NCI-H774 (cell line): Measurements from ENCODE around the gene SETX.

ENCODE experiments used
- DNase-seq: peaks from one replicate; lab custom pipeline; 2025; lab: John Stamatoyannopoulos, UW

SETX gene

DNA sequence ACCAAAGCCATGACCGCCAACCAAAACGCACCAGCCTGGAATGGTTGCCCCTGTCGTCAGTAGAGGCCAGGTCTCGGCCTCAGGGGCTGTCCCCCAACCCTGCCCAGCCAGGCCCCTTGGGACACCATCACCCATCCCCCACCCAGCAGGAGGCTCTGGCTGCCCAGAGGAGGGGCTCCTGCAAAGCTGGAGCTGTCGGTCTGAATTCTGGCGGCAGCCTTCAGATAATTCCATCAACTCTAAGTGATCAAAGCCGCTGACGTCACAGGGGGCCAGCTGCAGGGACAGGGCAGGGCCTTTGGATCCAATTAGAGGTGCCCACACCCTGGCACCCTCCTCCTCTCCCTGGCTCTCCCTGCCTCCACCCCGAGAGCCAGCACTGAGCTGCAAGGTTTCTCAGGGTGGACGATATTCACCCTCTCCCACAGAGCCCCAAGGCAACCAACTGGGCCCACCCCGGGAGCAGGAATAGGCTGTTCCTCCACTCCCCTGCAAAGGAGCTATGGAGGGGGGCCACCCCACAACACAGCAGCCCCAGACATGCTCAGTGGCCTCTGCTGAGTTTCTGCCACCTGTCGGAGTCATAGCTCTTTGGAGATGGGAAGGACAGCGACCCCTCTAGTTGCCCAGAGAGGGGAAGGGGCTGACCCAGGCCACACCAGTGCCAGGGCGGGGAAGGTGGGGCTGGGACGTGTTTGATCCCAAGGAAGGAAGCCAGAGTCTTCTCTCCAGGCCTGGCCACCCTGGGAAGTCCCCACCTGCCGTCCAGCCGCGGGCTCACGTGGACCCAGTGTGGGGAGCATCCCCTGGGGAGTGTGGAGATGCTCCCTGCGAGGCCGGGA lies 114.6 kb downstream of the SETX start:
- no peak for DNase-seq

DNA sequence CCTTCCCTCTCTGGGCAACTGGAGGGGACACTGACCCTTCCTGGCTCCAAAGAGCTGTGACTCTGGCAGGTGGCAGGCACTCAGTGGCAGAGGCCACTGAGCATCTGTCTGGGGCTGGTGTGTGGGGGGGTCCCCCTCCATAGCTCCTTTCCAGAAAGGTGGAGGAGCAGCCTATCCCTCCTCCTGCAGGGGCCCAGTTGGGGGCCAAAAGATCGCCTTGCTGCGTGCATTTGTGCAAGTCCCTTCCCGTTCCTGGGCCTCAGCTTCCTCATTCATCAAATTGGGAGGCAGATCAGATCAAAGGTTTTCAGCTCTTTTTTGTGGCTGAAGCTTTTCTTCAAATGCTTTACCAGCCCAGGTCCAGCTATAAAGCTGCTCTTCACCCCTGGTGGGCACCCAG lies 115.3 kb downstream of the SETX start:
- DNase-seq: no peak

DNA sequence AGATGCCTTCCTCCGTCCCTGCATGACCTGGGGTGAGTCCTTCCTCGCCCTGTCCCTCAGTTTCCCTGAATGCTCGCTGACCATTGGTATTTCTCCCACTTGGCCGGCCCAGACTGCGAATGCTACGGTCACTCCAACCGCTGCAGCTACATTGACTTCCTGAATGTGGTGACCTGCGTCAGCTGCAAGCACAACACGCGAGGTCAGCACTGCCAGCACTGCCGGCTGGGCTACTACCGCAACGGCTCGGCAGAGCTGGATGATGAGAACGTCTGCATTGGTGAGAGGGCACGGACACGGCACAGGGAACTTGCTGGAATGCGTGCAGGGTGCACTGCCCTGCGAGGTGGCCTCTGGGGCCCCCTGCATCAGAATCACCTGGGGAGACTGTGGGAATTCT lies 115.8 kb downstream of the SETX start:
- no peak for DNase-seq

DNA sequence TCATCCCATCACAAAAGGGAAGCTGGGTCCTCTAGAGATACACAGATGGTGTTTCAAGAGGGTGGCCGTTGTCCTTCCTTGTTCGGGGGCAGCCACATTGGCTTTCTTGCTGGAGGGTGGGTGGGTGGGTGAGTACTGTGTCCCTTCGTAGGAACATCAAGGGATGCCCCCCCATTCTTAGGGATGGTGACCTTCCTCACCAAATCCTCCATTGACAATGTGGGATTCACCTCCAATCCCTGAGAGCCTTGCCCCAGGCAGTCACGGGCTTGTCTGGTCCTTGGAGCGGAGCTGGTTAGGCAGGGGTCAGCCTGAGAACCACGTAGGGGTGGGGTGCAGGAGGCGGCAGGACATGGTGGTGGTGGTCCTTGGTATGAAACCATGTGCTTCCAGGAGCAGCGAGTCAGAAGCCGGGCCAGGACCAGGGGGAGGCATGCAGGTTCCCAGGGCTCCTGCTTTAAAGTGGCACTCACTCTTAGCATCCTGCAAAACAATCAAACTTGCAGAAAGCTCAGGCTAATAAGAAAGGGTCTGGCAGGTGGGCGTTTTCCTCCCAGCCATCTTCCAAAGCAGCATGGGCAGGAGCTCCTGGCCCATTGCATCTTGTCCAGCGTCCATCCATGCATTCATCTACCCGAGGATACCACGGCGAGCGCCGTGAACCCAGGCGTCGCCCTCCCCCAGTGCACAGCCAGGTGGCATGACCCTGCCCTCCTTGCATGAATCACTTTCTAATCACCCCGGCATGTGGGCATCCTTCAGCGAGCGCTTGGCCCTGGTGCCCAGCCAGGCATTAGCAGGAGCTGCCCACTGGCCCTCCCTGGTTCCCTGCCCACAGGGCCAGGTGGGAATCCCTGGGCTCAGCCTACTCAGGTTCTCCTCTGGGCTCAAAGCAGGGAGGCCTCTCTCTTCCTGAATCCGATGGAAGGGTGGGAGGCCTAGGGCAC lies 116.5 kb downstream of the SETX start:
- no peak for DNase-seq

DNA sequence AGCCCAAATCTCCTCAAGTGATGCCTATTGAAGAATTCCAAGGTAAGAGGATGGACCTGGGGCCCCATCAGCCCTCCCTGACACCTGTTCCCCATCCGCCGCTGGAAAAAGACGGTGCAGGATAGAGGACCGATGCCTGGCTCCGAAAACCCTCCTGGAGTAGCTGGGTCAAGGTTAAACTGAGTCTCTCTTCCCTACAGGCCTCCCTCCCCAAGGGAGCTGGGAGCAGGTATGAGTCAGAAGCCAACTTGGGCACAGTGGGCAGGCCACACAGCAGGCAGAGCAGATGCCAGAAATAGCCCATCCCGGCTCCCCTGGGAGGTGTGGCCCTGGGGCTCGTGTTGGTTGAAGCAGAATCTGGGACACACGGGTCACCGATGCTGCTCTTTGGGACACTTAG lies 117.3 kb downstream of the SETX start:
- no peak for DNase-seq

DNA sequence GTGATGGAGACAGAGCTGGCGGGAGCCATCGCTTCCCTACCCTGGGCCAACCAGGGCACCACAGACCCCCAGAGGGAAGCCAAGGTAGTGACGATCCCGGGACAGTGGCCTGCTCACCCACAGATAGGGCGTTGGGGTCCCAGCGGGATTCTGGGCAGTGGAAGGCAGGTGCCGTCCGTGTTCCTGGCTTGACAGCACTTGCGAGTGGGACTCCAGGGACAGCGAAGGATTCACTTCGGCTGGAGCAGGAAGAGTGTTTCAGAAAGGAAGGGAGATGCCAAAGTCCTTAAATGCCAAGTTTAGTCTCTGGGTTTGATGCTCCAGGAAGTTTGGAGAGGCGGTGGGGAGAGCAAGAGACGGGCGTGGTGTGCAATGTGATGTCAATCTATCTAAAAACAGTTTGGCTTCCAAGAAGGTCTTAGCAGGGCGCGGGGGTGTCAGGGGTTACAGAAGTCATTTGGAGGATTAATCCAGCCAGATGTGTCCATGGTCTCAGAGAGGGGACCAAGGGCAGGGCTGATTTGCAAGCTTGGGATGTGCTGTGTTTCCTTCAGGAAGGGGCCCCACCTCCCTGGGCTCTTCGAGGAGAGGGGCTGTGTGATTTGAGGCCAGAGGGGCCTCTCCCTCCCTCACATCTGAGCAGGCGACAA lies 118.0 kb downstream of the SETX start:
- DNase-seq: no peak

DNA sequence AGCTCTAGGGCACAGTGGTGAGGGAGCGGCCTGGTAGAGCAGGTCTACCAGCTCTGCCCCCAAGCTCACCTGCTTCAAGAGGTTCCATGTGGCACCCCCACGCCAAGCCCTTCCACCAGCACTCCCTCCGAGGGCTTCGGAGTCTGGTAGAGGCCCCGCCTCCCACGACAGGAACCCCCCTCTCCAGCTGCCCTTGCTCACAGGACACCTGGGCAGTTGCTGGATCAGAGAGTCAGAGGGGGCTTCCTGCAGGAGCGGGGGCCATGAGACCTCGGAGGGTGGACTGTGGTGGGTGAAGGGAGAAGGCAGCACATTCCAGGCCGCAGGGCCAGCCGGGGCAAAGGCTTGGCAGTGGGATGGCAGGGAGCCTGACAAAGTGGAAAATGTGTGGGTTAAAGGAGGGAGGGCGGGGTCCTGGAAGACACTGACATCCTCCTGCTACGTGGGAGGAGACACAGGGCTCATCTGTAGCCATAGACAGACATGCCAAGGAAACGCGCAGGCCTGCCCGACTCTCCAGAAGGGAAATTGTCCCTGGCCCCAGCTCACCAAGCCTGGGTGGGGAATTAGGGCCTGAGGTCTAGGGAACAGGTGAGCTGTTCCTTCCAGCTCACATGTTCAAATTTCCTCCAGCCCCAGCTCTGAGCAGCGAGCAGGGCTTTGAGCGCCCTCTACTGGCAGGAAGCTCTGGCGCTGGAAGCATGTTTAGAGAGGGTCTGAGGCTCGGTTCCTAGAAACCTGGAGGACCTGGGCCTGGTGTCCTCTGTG lies 118.7 kb downstream of the SETX start:
- peak; percentile 84 for DNase-seq

DNA sequence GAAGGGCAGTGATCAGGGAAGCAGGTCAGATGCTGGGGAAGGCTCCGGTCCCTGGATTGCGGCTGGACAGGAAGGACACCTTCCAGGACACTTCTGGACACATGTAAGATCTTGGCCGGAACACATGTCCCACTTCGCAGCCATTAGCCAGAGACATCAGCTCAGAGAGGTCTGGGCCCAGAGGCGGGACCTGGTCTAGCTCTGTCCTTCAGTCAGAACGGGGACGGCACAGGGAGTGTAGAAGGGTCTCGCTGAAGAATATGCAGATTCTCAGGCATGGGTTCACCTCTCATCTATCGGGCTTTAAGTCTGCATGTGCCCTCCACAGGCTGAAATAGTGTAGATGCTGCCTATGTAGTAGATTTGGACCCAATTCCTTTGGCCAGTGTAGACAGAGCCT lies 119.7 kb downstream of the SETX start:
- no peak for DNase-seq

DNA sequence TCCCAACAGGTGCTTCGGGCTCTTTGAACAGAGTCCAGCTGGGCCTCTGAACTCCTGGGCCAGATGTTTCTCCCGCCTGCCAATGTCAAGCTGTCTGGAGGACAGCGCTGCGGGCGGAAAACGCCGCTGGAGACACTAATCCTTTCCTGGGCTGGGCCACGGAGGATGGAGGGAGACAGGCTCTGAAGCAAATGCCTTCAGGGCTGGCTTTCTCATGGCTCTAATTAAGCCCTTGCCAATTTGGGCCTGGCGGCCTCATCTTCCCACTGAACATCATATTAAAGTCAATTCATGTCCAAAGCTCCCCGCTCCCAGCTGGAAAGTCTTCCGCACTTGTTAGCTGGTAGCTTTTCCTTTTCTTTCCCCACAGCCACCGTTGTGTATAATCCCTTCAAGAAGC lies 120.3 kb downstream of the SETX start:
- no peak for DNase-seq

DNA sequence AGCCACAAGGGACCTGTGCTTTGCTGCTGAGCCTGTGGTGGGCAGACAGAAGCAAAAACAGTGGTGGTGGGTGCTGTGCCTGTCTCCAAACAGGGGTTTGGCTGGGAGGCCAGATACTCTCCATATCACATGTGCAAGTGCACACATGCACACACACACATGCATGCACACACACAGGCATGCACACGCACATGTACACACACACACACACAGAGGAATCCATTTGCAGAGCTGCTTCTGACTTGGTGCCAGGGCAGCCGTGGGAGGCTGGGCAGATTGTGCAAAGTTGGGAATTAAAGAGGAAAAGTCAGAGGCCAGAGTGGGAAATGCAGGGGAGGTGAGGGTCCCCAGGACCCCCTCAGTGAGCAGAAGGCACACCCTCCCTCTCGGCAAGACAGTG lies 121.6 kb downstream of the SETX start:
- DNase-seq: no peak

DNA sequence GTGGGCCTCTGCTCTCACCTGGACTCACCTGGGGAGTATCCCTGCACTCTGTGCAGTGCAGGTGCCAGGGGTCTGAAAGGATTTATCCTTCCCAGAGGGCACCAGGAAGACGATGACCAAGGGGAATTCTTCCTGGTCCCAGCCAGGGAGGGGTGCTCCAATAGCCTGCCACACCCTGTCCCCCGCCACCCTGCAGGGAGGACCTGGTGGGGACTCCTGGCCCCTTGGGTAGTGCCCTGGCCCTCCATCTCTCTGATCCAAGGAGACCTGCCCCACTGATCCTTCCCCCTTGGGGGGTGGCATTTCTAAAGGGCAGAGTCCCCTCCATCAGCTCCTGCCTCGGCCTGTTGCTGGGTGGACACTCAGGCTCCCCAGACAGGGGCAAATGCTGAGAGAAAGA lies 122.3 kb downstream of the SETX start:
- no peak for DNase-seq

DNA sequence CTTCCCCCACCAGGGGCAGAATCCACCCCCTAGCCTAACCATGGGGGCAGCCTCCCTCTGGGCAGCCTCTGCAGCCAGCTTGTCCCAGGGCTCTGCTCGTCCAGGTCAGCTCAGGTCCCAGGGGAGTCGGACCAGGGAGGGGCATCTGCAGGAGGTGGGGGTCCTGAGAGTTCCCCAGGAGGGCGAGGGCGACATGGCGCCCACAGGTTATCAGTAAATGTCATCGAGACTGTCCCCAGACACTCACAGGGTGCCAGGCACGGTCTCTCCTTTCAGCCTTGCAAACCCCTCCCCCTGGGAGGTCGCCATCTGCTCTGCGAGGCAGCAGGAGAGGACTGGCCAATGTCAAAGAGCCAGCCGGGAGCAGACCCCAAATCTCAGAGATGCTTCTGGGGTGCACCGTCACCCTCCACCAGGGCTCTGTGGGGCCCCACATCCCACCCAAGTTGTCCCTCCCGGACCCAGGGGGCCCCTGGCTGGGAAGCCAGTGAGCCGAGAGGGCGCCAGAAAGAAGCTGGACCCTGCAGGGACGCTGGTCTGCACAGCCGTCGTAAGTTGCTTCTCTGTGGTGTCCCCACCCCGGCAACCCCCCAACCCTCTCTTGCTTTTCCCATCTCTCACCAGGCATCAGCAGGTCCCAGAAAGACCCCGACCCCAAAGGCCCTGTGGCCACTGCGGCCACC lies 123.6 kb downstream of the SETX start:
- no peak for DNase-seq

DNA sequence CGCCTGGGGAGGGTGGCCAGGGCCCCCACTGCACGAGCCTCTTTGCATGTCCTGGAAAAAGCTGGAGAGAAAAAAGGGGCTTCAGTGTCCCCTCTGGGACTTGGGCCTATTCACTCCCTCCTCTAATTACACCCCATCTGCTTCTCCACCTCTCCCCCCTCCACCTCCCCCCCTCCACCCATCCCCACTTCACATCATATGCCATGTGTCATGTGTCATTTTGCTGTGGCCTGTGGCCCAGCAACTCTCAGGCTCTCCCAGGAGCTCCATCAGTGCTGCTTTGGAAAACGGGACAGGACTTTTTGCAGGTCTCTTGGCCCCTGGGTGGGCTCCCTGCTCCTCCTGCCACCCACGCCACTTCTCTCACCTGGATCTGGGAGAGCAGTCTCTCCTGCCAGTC lies 124.2 kb downstream of the SETX start:
- no peak for DNase-seq

DNA sequence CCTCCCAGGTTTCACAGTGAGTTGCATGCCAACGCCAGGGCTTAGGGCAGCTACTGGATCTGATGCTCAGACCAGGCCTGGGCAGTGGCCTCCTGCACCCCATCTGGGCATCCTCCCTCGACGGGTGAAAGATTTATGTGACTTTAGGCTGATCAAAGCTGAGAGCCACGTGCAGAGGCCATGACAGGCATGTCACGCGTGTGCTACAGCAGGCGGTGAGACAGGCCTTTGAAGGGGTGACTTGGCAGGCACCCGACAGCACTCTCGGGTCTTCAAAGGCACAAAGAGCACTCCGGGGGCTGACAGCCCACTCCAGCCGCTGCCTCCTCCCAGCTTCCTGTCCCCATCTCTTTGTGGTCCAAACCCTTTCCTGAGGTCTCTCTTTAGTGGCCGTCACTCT lies 126.7 kb downstream of the SETX start:
- DNase-seq: no peak

DNA sequence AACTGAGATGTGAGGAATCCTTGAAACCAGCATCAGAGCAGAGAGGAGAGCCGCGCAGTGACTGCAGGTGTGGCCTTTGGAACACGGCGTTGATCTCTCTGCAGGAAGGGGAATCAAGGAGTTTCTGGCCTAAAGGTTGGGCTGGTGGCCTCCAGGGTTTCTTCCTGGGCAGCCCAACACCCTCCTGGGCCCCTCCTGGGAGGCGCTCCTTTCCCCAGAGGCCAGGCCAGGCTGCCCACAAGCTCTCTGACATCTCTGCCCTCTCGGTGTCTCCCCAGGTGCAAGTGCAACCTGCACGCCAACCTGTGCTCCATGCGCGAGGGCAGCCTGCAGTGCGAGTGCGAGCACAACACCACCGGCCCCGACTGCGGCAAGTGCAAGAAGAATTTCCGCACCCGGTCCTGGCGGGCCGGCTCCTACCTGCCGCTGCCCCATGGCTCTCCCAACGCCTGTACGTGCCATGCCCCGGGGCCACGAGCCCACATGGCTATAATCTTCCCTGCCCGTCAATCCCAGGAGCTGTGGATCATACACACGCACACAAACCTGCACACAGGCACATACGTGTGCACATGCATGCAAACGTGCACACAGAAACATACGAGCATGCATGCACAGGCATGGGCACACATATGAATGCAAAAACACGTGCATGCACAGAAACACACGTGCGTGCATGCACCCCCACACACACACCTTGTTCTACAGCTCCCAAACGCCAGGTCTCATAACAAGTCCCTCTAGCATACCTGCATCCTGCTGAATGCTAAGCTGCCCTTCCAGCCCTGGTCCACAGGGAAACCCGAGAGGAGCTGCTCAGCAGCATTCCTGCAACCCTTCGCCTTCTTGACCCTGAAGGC lies 128.0 kb downstream of the SETX start:
- no peak for DNase-seq

DNA sequence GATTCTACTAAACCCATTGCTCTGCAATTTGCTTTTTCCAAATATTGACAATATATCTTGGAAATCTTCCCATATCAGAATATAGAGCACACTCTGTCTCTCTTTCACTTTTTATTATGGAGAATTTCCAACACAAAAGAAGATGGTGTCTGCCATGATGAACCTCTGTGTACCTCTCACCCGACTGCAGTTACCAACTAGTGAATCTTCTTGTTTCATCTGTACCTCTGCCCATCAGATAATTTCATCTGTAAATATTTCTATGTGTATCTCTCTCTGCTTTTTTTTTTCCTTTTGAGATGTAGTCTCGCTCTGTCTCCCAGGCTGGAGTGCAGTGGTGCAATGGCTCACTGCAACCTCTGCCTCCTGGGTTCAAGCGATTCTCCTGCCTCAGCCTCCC lies 130.1 kb downstream of the SETX start:
- no peak for DNase-seq

DNA sequence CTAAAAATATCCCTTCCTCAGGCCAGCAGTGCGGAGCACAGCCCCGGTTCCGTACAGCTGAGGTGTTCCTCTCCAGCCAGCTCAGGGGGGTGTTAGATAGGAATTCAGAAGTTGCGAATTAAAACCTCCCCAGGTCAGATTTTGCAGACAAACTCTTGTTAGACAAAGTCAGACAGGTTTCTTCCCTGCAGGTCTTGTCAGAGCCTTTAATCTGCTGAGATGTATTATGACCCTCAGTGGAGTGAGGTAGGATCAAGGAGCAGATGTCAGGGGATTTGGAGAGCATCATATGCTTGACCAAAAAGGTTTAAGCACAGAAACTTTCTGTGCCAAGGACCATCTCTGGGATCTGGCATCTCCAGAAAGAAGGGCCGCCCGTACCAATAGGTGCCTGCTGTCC lies 132.8 kb downstream of the SETX start:
- DNase-seq: no peak

DNA sequence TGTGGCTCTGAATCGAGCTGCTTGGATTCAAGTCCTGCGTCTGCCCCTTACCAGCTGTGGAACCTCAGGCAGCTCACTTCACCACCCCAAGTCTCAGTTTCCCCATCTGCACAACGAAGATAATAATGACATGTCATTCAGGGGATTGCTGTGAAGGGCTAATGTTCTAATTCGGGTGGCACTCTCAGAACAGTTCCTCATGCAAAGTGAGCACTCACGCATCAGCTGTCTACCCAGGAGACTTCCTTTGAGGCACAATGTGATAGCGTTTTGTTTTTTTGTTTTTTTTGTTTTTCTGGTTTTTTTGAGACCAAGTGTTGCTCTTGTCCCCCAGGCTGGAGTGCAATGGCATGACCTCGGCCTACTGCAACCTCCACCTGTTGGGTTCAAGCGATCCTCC lies 136.6 kb downstream of the SETX start:
- no peak for DNase-seq

DNA sequence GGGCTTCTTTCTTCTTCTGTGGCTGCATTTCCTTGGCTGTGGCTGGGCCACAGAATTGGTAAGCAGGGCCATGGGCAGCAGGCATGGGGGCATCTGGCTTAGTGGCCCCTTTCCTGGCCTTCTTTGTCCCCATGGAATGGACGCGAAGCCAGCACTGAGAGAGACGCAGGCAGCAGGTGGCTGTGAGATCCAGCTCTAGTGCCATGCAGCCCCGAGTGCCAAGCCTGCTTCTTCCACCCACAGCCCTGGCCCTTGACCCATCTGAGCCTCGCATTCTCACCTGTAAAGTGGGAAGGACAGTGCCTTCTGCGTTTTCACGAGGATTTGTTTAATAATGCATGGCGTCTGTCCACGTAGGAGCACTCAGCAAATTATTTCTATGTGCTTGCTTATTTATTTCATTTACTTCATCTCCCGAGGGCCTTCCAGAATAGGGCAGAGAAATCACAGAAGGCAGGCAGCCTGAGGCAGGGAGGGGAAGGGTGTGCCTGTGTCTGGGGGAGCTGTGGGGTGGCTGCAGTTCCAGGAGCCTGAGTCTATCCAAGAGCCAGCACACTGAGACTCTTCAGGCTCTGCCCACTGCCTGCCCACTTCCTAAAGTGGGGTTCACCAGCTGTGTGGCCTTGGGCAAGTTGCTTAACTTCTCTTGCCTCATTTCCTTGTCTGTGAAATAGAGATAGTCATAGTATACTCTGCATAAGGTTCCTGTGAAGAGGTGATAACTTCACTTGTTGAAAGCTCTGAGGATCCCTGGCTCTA lies 137.7 kb downstream of the SETX start:
- DNase-seq: no peak
